ENCODE data around the gene STUB1.

Gene STUB1

GRCh38 chr16:693766-694165, 13.6 kb downstream of the STUB1 start:
- no peak for FAIRE-seq

GRCh38 chr16:694187-694862, 14.1 kb downstream of the STUB1 start:
- DNase-seq (ENCODE audit: insufficient read length, low spot score) (no peak), FAIRE-seq (no peak)

More at GRCh38 chr16:693766-694165, 13.6 kb downstream of the STUB1 start:
- no peak for DNase-seq (ENCODE audit: insufficient read length, low spot score)

GRCh38 chr16:694863-695354, 14.7 kb downstream of the STUB1 start:
- no peak for DNase-seq (ENCODE audit: insufficient read length, low spot score)
- FAIRE-seq = no peak

- peak; percentile 83 for DNase-seq (ENCODE audit: insufficient read length, low spot score)
- FAIRE-seq = no peak
These were observed 15.3 kb downstream of the STUB1 start for GRCh38 chr16:695355-696089.

GRCh38 chr16:698911-699671, 18.9 kb downstream of the STUB1 start:
- FAIRE-seq = no peak
- no peak for DNase-seq (ENCODE audit: insufficient read length, low spot score)

GRCh38 chr16:700684-701584, 20.7 kb downstream of the STUB1 start:
- DNase-seq (ENCODE audit: insufficient read length, low spot score) (no peak), FAIRE-seq (no peak)

GRCh38 chr16:702341-702740, 22.1 kb downstream of the STUB1 start:
- FAIRE-seq = no peak
- DNase-seq (ENCODE audit: insufficient read length, low spot score) = no peak

DNA sequence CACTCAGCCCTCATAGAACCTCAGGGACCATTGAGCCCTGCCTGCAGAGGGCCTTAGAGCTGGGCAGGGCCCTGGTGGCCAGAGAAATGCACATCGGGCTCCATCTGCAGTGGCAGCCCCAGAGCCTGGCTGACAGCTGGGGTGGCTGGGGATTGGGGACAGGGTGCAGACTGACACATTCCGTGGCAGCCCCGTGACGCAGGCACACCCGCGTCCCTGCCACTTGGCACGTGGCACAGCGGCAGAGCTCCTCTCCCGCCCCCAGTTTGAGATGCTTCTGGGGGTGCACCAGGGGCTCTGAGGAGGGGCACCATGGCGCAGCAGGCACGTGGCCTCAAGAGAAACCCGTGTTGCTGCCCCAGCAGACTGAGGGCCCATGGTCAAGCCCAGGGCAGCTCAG, 23.2 kb downstream of the STUB1 start:
- FAIRE-seq = no peak
- DNase-seq (ENCODE audit: insufficient read length, low spot score) = no peak

GRCh38 chr16:704047-704446, 23.8 kb downstream of the STUB1 start:
- no peak for DNase-seq (ENCODE audit: insufficient read length, low spot score)

DNA sequence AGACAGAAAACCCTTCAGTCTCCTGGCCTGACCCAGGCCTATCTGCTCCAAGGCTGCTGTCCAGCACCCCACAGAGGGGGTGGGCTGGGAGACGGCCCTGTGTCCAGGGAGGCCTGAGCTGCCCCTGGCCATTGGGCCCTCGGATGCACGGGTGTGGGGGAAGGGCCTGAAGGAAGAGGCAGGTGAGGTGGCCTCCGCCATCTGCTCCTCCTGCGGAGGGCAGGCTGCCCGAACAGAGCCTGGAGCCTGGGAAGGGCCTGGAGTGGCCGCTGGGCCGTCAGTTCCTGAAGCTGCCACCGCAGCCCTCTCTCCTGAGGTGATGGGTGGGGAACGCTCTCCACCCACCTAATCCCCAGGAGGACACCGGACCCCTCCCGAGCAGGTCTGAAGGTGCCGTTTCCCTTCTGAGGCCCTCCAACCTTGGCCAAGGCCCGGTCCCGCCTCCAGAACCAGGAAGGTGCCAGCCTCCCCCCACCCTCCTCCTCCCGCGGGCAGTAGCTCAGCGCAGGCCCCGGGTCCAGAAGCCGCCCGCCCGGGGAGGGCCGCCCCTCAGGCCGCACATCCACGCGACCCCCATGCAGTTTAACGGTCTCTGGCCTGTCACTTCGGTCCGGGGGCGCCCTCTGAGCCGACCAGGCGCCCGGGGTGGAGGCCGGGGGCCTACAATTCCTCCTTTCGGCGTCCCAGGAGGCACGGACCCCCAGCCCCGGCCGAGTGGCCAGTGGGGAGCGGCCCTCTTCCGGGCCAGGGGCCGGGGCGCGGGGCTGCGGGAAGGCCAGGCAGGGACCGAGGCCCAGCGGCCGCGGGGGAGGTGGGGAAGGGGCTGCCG, 24.6 kb downstream of the STUB1 start:
- DNase-seq (ENCODE audit: insufficient read length, low spot score) = no peak

More at GRCh38 chr16:704047-704446, 23.8 kb downstream of the STUB1 start:
- no peak for FAIRE-seq

DNA sequence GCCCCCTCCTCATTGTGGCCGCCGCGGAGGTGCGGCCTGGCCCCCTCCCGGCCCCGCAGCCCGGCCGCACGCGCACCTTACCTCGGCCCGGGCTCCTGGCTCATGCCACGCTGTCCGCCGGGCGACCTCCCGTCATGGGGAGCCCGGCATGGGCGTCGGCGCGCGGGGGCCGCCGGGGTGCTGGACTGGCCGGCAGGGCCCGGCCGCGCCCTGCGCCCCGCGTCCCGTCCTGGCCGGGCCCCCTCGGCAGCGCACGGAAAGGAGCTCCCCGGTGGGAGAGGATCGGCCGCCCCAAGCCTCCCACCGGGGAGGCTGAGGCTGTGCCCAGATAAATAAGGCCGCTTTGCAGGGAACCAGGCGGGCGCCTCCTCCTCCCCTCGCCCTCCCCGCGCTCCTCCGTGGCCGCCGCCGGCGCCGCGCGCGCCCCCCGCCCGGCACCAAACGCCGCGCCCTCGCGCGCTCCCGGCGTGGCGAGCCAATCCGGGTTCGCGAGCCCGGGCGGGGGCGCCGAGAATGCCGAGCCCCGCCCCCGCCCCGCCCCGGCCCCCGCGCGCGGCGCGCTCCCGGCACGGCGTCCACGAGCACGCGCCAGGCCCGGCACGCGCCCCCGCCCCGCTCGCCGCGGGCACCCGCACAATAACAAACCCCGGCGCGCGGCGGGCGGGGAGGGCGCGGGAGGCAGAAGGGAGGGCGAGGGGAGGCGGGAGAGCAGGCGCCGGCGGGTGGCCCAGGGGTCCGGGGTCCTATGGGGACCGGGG, 25.4 kb downstream of the STUB1 start, which contains the start of gene FBXL16:
FBXL16 (minus strand) TSS at position 371 of the 758 bp plus-strand sequence. CDS start 8,396 bp downstream, outside the sequence.
- FAIRE-seq = no peak

More for the DNA sequence above, 24.6 kb downstream of the STUB1 start:
- no peak for FAIRE-seq

DNA sequence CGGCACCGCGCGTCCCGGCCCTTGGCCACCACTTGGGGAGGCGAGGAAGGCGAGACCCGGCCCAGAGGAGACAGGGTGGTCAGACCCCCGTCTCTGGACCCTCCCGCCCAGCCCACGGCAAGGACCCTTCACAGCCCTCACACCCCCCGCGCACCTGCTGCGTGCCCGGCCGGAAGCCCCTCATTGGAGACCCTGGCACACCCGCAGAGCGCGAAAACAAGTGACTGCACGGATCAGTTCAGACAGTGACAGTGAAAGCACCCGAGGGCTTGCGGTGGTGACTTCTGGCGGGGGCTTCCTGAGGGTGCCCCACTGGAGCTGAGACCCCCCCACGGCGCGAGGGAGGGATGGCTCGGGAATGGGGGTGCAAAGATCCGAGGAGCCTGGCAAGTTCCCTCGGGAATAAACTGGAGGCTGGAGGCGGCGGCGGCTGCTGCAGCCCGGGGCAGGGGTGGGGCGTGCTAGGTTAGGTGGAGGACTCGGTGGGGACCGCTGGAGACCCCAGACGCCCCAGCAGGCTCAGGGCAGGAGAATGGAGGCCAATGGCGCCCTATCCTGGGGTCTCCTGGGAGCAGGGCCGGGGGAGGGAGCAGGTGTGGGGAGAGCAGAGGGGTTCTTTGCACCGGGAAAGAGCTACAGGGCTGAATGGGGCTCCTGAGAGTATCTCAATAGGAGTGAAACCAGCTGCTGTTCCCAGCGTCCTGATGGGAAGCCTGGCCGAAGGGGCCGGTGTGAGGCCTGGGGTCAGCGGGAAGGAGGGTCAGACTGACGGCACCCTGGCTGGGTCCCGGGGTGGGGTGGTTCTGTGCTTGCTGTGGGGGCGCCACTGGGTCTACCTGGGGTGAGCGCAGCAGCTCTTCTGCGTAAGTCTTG, 26.2 kb downstream of the STUB1 start:
- DNase-seq (ENCODE audit: insufficient read length, low spot score) (no peak), FAIRE-seq (no peak)

More for the DNA sequence above, 25.4 kb downstream of the STUB1 start, which contains the start of gene FBXL16:
- no peak for DNase-seq (ENCODE audit: insufficient read length, low spot score)

DNA sequence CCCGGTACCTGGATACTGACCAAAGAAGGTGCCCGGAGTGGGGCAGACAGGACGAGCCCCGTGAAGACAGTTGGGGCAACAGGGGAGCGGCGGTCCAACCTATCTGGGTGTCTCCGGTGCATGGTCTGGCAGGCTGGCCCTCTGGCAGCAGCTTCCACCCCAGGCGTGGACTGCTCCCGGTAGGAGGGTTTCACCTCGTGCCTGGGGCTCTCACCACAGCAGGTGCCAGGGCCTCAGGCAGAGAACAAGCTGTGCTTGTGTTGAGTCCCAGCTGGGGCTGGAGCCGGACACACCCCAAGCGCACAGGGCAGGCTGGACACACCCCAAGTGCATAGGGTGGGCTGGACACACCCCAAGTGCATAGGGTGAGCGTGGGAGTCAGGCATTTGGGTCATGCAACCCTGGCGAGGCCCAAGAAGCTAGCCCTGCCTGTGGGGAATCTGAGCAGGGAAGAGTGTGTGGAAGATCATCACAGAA, 26.9 kb downstream of the STUB1 start:
- FAIRE-seq (no peak), DNase-seq (ENCODE audit: insufficient read length, low spot score) (no peak)

DNA sequence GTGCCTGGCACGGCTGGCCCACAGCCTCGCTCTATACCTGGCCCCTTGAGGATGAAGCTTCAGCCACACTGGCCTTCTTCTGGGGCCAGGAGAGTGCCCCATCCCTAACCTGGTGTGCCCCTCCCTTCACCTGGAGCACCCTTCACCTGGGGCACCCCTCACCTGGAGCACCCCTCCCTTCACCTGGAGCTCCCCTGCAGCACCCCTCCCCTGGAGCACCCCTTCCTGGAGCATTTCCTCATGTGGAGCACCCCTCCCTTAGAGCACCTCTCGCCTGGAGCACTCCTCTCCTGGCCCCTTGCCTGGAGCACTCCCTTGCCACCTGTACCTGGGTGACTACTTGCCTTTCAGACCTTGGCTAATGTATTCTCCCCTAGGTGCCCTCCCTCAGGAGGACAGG, 27.8 kb downstream of the STUB1 start:
- FAIRE-seq (no peak), DNase-seq (ENCODE audit: insufficient read length, low spot score) (no peak)

- DNase-seq (ENCODE audit: insufficient read length, low spot score) (no peak), FAIRE-seq (no peak)
These were observed 28.7 kb downstream of the STUB1 start for GRCh38 chr16:708959-709358.

- DNase-seq (ENCODE audit: insufficient read length, low spot score) (no peak), FAIRE-seq (no peak)
These were observed 29.6 kb downstream of the STUB1 start for GRCh38 chr16:709566-710499.
